ENCODE measurements around the gene GALE.
"Not testable (repeated sequence)": the region's sequence is repeated elsewhere in the genome, so short reads cannot be mapped to it uniquely, and the experiment has no call there.

Gene GALE

GRCh38 chr1:23792151-23792945 lies 8.2 kb downstream of the GALE start:
- DNase-seq (ENCODE audit: low read depth) = no peak

DNA sequence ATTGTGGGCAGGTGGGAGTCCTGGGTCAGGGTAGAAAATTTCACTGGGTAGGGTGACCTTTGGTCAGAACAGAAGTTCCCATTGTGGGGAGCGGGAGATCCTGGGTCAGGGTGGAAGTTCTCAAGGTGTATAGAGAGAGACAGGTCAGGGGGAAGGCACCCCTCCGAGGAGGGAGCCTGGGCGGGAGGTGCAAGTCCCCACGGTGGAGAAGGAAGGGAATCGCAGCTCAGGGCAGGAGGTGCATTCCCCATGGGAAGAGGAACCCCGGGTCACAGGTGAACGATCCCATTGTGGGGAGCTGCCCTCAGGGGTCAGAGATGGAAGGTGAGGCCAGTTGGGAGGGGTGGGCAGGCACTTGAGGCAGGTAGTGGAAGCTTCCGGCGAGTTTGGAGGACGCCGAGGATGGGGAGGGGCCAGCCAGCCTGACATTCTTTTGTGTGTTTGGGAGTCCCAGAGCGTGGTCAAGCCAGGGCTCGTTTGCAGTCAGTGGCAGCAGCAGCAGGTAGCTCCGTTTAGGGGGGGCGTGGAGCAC lies 9.0 kb downstream of the GALE start:
- DNase-seq (ENCODE audit: low read depth) = no peak

DNA sequence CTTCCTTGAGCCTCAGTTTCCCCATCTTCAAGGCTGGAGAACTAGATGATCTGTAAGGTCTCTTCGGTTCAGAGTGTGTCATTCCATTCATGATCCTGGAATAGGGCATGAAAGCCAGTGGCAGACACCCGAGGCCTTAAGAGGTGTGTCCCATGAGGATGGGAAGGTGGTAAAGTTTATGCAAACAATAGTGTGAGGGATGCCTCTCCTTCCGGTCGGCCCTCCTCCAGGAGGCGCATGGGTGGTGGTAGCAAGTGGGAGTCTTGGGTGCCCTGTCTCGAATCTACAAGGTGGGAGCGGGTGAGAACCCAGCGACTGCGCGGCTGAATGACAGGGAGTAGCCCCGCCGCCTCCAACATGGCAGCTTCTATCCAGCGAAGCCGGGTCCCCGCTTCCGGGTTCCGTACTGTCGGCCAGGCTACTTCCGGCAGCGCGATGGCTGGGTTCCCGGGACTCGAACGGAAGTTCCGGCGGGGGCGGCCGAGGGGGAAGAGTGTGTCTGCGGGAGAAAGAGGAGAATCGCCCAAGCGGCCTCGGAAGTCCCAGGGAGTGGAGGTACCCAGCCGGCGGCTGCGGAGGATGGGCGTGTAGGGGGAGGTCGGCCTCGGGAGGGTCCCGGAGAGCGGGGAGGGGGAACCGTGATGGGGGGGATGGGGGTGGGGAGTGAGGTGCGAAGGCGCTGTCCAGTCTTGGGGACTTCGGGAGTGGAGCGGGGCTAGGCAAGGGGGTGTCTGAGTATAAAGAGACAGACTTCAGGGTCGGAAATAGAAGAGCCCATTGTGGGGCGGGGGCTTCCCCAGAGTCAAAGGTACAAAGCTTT lies 9.6 kb downstream of the GALE start, which contains the start of gene LYPLA2:
Gene LYPLA2, plus strand, starts transcription at position 450 of the 820 bp plus-strand sequence. CDS start 1,538 bp downstream, outside the sequence.
- DNase-seq (ENCODE audit: low read depth) = peak; percentile 61

DNA sequence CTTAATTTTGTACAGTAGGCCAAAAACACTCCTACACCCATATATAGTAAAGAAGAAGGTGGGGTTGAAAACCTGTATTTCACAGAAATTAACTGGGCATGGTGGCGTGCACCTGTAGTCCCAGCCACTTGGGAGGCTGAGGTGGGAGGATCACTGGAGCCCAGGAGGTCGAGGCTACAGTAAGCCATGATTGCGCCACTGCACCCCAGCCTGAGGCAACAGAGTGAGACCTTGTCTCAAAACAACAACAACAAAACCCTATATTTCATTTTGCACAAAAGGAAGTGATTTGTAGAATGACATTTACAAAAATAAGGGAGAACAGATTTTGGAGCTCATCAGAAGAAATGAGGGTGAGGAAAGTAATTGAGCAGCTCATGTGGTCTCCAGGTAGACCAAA lies 11.9 kb downstream of the GALE start:
- no peak for DNase-seq (ENCODE audit: low read depth)

DNA sequence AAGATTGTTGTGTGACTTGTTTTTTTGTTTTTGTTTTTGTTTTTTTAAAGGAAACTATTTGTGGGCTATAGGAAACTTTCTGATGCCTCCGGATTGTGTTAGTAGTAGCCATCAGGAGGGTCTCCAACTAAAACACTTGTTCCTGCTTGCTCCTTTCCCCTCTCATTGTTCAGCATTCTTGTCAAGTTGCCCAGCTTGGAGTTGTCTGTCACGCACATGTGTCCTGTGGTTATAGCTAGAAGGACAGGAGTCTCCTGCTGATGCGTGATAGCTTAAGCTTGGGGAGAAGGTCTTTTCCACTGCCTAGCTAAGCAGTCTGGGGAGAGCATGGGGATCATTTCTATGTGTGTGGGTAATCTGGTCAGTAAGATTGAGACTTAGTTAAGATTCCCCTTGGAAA lies 12.9 kb downstream of the GALE start:
- DNase-seq (ENCODE audit: low read depth) = no peak

- no peak for DNase-seq (ENCODE audit: low read depth)
Observed at GRCh38 chr1:23784846-23785245, 15.7 kb downstream of the GALE start.

DNA sequence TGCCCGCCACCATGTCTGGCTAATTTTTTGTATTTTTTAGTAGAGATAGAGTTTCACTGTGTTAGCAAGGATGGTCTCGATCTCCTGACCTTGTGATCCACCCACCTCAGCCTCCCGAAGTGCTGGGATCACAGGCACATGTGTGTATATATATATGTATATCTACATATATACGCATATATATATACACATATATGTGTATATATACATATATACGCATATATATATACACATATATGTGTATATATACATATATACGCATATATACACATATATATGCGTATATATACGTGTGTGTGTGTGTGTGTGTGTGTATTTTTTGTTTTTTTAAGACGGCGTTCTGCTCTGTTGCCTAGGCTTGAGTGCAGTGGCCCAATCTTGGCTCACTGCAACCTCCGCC lies 17.4 kb downstream of the GALE start:
- DNase-seq (ENCODE audit: low read depth) = not testable (repeated sequence)

DNA sequence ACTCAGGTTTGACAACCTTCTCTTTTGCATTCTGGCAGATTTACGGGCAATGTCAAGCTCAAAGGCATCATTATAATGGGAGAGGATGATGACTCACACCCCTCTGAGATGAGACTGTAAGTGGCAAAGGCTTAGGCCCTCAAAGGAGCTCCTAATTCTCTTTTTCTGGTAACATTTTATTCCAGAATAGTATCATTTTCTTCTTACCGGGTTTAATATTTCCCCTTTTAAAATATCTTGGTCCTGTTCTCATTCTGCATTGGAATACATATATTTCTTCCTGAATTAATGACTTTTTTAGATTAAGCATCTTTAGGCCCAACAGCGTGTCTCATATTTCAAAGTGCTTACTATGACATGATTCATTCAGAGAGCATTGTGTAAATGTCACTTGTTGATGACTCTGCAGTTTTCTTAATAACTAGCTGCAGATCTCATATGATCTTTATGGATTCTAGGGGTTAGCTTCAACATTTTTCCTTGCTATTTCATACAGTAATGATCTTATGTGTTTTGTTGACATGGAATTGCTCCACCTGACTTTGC lies 20.7 kb downstream of the GALE start:
- DNase-seq (ENCODE audit: low read depth) = peak; percentile 65

DNA sequence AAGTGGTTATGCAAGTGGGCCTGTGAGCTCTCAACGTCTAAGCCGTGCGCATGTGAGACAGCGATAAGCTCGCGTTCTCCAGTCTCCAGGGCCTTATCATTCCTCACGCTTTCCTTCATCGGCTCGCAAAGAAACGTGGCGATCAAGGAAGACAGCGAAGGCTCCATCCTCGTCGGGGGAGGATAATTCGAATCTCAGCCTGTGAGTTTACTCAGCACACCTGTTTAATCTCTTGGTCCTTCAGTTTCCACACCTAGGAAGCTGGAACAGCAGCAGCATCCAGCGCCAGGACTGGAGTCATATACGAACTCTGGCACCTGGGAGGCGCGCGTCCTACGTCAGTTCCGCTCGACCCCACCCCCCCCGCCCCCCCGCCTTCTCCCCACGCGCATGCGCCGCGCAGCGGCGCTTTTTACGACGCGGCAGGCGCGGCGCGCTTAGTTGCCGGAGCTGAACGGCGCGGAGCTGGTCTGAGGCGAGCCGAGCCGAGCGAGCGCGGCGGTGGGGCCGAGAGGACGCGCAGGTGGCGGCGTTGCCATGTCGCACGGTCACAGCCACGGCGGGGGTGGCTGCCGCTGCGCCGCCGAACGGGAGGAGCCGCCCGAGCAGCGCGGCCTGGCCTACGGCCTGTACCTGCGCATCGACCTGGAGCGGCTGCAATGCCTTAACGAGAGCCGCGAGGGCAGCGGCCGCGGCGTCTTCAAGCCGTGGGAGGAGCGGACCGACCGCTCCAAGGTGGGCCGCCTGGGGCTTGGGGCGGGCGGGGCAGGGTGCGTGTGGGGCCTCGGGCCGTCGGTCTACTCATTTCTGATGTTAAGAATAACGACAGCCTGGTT lies 22.4 kb downstream of the GALE start, which contains the start of gene PITHD1:
Gene PITHD1, plus strand, starts transcription at position 440 of the 836 bp plus-strand sequence. Its CDS starts 98 bp downstream, at position 538.
- peak; percentile 62 for DNase-seq (ENCODE audit: low read depth)

GRCh38 chr1:23776217-23776616 lies 24.3 kb downstream of the GALE start:
- no peak for DNase-seq (ENCODE audit: low read depth)

- no peak for DNase-seq (ENCODE audit: low read depth)
Observed at GRCh38 chr1:23774174-23774880, 26.2 kb downstream of the GALE start.

DNA sequence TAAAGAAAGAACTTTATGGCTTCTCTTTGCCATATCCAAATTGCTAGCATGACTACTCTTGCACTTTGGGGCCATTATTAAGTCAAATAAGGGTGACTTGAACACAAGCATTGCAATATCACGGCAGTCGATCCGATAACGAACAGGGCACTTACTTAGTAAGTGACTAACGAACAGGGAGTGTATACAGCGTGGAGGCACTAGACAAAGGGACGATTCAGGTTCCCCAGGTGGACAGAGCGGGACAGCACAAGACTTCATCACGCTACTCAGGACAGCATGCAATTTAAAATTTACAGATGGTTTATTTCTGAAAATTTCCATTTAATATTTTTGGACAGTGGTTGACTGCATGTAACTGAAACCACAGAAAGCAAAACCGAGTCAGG lies 27.7 kb downstream of the GALE start:
- no peak for DNase-seq (ENCODE audit: low read depth)

GRCh38 chr1:23772049-23772853 lies 28.3 kb downstream of the GALE start:
- DNase-seq (ENCODE audit: low read depth) = no peak

DNA sequence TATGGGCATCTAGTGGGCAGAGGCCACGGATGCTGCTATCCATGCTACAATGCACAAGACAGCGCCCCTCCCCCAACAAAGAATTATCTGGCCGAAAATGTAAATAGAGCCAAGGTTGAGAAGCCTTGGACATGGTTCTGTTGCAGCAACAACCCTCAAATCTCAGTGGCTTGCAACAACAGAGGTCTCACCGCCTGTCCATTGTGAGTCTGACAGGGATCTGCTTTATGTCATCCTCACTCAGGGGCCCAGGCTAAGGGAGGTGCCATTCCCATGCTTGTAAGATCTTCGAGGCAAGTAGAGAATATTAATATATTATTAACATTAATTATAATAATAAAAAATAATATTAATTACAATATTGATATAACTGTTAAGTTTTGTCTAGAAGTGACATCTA lies 31.8 kb downstream of the GALE start:
- no peak for DNase-seq (ENCODE audit: low read depth)

DNA sequence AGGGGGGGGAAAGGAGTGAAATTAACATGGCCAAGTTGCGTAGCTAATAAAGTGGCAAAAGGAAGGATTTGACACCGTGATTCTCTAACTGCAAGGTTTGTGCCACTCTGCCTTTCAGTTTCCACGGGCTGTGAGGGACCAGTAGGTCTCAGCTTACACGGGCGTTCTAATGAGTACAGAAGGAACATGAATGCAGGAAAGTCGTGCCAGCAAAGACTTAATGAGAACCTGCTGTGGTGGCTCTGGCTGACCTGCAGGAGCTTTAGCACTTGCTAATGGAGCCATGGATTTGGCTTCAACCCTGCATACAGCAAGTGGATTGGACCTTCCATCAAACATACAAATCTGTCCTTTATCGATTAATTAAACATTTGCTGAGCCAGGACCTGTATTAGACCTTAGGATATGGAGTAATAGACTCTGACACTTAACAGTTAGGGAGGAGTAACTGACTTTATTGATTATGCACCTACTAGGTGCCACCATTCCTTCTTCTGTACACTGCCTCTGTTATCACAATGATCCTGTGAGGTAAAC lies 37.4 kb downstream of the GALE start:
- DNase-seq (ENCODE audit: low read depth) = no peak

DNA sequence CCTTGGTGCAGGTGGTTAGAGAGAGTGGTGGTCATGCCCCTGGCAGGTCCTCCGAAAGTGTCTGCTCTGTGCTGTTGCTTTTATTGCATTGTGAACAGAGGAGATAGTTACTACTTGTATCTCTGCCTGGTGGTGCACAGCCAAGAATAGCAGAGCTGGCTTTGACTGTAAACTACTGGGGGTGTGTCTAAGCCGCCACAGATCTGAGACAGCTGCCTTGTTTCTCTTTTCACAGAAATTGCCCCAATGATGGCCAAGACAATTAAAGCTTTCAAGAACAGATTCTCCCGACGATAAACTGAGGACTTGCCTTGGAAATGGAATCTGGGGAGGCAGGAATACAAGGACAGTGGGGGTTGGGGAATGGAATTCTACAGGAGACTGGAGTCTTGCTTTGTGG lies 41.3 kb downstream of the GALE start:
- no peak for DNase-seq (ENCODE audit: low read depth)

DNA sequence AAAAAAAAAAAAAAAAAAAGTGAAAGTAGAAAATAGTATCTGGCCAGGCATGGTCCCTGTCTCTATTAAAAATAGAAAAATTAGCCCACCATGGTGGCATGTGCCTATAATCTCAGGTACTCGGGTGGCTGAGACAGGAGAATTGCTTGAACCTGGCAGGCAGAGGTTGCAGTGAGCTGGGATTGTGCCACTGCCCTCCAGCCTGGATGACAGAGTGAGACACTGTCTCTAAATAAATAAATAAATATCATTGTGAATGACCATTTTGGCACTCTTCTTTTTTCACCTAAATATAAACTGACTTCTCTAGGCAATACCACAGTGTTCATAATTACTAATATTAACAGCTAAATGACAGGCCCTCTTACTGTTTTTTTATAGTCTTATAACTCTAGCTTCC lies 42.7 kb downstream of the GALE start:
- no peak for DNase-seq (ENCODE audit: low read depth)

DNA sequence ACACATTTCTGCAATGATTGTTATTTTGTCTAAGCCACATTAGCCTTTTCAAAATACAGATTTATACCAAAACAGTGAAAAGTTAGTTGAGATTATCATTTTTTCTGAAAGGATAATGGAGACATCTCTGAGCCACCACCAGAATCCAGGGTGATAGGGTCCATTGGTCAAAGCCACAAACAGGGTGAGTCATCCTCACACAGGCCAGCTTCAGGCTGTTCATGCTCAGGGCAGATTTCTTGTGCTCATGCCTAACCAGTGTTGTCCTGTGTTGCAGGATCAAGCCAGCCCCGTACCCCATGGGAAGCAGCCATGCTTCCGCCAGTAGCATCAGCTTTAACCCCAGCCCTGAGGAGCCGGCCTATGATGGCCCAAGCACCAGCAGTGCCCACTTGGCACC lies 43.9 kb downstream of the GALE start:
- no peak for DNase-seq (ENCODE audit: low read depth)

DNA sequence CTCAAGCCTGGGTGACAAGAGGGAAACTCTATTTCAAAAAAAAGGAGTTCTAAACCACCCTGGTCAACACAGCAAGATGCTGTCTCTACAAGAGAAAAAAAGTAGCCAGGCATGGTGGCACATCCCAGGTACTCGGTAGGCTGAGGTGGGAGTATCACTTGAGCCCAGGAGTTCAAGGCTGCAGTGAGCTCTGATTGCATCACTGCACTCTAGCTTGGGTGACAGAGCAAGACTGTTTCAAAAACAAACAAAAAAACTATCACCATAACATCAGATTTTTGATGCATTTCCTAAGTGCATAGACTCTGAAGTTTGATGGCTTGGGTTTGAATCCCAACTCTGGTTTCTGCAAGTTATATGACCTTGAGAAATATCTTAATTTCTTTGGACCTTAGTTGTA lies 47.6 kb downstream of the GALE start:
- DNase-seq (ENCODE audit: low read depth) = no peak

- DNase-seq (ENCODE audit: low read depth) = no peak
Observed at GRCh38 chr1:23751815-23752200, 48.7 kb downstream of the GALE start.
